Loucy (cell line): ENCODE measurements around the gene BCAN.

Source experiments
- CTCF ChIP-seq: fragments of 200-600 bp; sonication (generic); conservative IDR thresholded peaks from 2 replicates; pipeline ENCODE4 v1.5.1; 2014; ENCODE audit warnings: mild to moderate bottlenecking, antibody characterized with exemption, low read length
- EZH2phosphoT487 ChIP-seq: fragments of 200-600 bp; IDR thresholded peaks from 2 replicates; pipeline ENCODE4 v1.6.1; 2018; ENCODE audit warnings: antibody characterized with exemption, mild to moderate bottlenecking, moderate library complexity, borderline replicate concordance

- peak; percentile 42 for TF ChIP-seq CTCF
- TF ChIP-seq EZH2phosphoT487 = no peak
Observed at GRCh38 chr1:156599811-156600210, 42.1 kb upstream of the BCAN start.
